Anterior cingulate cortex (tissue), 58 donors: ENCODE data around the gene JMJD1C.
"Not testable (repeated sequence)": the region's sequence is repeated elsewhere in the genome, so short reads cannot be mapped to it uniquely, and the experiment has no call there.

Source experiments
- DNase-seq, 58 donors: peaks; one replicate each; lab custom pipeline; 2025; lab: John Stamatoyannopoulos, UW

Gene JMJD1C

DNA sequence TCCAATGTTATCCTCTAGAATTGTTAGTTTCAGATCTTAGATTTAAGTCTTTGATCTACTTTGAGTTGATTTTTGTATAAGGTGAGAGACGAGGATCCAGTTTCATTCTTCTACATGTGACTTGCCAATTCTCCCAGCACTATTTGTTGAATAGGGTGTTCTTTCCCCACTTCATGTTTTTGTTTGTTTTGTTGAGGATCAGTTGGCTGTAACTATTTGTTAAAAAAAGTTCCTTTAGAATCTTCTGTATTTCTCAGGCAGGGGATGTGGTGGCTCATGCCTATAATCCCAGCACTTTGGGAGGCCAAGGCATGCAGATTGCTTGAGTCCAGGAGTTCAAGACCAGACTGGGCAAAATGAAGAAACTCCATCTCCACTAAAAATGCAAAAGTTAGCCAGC is 151.8 kb downstream of the JMJD1C start:
- no peak for DNase-seq

DNA sequence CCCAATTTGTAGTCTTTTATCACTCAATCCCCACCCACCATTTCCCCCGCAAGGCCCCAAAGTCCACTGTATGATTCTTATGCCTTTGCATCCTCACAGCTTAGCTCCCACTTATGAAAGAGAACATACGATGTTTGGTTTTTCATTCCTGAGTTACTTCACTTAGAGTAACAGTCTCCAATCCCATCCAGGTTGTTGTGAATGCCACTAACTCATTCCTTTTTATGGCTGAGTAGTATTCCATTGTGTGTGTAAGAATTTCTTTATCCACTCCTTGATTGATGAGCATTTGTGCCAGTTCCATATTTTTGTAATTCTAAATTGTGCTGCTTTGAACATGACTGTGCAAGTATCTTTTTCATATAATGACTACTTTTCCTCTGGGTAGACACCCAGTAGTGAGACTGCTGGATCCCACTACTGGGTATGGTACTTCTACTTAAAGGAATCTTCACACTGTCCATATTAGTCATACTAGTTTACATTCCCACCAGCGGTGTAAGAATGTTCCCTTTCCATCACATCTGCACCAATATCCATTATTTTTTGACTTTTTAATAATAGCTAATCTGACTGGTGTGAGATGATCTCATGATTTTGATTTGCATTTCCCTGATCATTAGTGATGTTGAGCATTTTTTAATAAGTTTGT is 152.6 kb downstream of the JMJD1C start:
- no peak for DNase-seq

DNA sequence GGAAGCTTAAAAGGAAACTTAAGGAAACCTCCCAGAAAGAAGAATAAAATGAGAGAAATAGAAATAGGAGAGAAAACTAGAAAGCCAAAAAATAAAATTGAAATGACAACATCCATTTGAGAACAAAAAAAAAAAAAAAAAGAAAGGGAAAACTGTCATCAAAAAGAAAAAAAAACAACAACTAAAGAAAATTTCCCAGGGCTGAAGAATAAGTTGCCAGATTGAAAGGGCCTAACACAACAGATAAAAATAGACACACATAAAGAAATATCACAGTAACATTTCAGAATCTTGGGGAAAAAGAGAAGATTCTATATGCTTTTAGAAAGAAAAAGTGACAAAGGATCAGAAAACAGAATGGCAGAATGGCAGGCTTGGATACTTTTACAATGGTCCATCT is 157.1 kb downstream of the JMJD1C start:
- DNase-seq = no peak

DNA sequence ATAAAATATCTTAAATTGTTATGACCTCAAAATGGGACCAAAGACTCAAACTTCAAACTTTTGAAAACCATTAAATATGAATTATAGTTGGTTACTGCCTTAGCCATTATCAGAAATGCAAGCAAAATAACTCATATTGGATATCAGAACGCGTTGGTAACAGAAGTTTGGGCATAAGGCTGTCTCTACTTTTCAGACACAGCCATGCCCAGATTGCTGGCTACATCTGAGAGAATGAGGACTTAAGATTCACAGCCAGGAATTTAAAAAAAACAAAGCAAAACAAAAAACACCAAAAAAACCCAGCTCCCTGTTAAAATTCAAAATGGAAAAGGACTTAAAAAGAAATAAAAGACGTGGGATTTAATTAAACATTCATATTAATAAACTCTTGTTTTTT is 161.6 kb downstream of the JMJD1C start:
- DNase-seq = no peak

DNA sequence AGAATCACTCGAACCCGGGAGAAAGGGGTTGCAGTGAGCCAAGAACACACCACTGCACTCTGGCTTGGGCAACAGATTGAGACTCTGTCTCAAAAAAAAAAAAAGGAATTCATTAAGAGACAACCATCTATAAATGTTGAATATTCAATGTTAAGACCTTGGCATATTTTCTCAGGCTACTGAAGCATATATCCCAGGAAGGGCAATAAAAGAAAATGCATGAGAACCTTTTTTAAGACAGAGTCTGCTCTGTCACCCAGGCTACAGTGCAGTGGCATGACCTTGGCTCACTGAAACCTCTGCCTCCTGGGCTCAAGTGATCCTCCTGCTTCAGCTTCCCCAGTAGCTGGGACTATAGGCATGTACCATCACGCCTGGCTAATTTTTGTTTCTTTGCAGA is 165.0 kb downstream of the JMJD1C start:
- no peak for DNase-seq

DNA sequence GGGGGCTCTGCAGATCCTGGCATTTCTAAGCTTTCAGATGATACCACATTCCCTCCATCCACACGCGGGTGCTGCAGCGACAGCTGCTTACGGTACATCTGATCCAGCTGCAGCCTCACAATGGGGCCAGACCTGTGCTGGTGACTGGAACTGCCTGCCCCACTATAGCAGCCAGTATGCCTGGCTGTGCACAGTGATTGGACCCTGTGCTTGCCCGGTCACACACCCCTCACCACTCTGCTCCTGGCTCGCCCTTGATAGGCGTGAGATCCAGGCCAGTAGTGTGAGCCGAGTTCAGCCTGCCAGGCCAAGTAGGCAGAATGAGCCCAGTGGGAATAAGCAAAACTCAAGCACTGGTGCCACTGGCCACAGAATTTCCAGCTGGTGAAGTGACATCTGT is 167.8 kb downstream of the JMJD1C start:
- peak in 9 of 58 donors; percentile 2 to 16 (median 7) for DNase-seq

DNA sequence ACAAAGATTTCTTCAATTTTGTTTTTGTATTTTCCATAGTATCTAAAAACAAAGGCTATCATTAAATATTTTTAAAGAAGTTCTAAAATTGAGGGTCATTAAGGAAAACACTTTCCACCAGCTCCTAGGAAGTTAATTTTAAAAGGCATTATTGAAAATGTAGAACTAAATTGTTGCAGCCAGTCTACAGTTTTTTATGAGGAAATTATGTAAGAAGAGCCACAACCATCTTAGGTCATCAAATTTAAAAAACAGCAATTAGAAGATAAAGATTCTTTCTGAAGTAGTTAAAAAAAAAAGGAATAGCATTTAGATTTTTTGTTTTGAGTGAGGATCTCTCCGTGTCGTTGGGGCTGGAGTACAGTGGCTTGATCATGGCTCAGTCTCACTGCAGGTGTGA is 171.0 kb downstream of the JMJD1C start:
- DNase-seq = no peak

DNA sequence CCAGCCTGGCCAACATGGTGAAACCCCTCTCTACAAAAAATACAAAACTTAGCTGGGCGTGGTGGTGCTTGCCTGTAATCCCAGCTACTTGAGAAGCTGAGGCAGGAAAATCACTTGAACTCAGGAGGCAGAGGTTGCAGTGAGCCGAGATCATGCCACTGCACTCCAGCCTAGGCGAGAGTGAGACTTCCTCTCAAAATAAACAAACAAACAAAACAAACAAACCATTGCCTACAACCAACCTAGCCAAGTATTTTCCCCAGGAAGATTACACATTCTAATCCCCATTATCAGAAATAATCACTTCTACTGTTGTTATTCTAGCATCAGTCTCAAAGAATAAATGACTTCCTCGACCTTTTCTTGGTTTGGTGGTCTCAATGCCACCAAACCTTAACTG is 172.9 kb downstream of the JMJD1C start:
- DNase-seq = not testable (repeated sequence)

DNA sequence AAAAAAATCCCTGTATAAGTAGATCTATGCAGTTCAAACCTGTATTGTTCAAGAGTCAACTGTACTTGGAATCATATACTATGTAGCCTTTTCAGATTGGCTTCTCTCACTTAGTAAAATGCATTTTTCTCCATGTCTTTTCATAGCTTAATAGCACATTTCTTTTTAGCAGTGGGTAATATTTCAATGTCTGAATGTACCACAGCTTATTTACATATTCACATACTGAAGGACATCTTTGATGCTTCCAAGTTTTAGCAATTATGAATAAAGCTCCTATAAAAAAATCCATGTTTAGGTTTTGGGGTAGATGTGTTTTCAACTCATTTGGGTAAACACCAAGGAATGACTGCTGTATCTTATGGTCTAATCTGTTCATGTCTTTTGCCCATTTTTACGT is 177.6 kb downstream of the JMJD1C start:
- DNase-seq = no peak

DNA sequence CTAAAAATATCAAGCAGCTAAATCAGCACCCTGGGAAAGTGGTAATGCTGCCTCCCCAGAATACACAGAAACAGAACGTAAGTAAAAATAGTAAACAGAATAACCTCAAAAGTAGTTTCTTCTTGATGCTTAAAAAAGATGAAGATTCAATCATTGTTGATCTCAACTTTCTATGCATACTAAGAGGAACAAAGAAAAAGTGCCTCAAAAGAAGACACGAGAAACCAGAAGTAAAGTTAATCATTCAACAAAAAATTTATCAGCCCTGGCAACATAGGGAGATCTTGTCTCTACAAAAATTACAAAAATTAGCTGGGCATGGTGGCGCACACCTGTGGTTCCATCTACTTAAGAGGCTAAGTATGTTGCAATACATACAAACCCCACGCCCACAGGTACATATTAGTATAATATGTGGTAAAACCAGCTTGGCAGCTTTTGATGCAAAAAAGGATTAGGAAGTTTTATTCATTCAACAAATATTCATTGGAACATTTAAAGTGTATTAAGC is 179.0 kb downstream of the JMJD1C start:
- no peak for DNase-seq

DNA sequence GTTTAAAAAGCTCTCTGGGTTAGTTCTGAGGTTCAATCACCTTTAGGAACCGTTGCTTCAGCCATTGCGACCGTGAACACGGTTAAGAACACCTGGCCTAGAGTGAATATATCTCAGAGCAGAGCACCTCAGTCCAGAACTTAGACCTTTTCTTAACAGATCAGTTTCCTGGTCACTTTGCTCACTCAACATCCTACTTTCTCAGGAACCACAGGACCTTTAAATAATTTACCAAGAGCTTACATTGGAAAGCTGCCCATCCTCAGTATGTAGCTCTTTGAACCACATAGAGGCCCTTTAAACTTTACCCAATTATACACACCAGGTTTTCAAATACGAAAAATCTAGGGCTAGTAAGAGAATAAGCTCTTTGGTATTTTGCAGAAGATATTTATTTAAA is 179.4 kb downstream of the JMJD1C start:
- DNase-seq = no peak

DNA sequence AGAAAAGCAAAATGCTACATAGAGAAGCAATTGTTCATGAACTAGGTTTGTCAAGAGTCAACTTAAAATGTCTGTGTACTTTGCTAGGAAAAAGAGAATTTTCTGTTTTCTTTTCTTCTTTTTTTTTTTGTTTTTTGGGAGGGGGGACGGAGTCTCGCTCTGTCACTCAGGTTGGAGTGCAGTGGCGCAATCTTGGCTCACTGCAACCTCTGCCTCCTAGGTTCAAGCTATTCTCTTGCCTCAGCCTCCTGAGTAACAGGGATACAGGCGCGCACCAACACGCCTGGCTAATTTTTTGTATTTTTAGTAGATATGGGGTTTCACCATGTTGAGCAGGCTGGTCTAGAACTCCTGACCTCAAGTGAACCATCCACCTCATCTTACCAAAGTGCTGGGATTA is 181.9 kb downstream of the JMJD1C start:
- DNase-seq = not testable (repeated sequence)

DNA sequence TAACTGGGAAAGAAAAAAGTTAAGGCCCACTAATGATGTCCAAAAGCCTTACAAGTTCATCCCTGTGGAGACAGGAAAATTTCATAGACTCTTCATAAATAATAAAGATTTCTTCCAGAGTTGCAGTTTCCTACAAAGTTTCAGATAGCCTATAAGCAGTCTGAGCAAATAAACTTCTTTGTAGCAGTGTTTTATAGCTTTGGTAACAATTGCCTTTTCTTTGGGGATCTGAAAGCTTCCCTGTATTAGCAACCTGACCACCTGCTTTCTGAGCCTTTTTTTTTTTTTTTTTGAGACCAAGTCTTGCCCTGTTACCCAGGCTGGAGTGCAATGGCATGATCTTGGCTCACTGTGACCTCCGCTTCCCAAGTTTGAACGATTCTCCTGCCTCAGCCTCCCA is 182.7 kb downstream of the JMJD1C start:
- no peak for DNase-seq

DNA sequence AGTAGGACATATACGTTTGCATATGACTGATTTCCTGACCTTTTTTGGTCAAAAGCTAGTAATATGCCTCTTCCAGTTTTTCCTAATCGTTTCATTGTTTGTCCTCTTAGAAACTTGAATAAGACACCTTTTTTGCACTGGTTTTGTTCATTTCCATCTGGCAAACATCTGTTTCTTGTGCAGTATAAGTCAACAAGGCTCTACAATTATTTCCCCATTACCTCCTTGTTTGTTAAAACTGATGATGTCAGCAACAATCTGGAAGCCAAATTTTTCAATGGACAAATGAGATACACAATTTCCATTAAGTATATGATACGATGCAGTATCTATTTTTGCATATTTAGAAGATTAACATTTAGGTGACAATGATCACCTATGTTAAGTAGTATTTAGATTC is 183.8 kb downstream of the JMJD1C start:
- no peak for DNase-seq

DNA sequence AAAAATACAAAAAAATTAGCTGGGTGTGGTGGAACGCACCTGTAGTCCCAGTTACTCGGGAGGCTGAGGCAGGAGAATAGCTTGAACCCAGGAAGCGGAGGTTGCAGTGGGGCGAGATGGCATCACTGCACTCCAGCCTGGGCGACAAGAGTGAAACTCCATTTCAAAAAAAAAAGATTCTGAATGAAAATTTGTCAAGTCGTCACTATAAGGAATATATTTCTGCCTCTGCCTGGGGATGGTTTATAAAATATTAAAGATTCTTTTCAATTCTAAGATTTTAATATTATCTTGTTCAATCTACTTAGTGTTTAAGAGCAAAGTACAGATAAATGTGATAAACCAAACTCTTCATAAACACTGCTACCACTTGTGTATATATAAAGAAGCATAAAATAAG is 185.4 kb downstream of the JMJD1C start:
- DNase-seq = no peak

DNA sequence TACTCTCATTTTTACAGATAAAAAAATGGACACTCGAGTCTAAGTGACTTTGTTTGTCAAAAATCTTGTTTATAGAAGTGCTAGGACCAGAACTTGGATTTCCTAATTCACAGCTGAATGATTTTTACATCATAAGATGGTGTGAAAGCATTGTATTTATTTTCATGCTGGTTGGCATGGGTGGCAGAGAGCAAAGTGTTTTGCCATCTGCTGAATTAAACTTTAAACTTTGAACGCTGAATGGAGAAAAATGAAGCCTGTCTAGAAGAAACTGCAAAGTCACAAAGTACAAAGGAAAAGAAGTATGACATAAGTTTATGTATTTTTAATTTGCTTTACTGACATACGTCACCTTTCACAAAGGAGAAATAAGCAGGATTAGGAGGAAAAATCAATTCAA is 190.7 kb downstream of the JMJD1C start:
- no peak for DNase-seq

DNA sequence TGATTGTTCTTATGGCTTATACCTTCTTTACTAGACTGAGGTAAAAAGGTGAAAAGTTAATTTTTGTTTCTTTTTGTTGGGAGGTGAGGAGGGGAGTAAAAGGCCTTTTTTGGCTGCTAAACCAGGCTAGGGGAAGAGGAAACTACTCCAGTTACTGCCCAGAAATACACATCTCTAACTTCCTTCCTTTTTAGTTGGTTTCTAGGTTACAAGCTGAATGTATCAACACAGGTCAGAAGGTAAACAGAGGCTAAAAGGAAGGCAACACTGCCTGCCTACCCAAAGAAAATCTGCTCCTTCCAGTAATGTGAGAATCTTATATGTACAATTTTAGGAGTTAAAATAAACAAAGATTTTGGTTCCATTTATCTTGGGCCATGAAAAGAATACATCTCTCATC is 192.2 kb downstream of the JMJD1C start:
- DNase-seq = no peak

DNA sequence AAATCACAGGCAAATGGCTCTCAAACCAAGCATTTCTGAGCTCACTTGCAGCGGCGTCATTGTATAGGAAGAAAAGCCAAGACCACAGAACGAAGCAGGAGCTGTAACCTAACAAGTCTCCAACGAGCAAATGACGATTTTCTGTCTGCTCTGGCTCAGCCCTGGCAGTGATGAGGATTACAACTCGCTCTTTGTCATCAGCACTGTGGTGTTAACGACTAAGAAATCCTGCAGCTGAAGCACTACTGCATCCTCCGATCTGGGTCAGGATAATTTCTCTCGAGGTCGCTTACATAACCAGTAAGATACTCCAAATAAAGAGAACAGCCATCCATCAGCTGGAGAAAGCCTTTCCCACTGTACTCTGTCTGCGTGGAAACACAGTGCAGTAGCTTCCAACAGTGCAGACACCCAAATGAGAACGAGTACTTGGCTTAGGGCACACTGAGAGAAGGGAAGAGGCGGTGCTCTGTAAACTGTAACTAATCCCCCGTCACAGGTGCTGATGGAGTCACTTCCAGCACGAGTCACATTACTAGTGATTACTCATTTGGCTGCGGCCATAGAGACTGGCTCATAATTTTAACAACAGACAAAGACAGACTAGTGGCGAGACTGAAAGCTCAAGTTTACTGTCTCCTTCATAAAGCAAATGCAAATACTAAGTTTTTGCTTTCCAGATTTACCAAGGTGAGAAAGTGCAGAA is 196.8 kb downstream of the JMJD1C start:
- DNase-seq = peak in 56 of 58 donors; percentile 6 to 88 (median 69)

DNA sequence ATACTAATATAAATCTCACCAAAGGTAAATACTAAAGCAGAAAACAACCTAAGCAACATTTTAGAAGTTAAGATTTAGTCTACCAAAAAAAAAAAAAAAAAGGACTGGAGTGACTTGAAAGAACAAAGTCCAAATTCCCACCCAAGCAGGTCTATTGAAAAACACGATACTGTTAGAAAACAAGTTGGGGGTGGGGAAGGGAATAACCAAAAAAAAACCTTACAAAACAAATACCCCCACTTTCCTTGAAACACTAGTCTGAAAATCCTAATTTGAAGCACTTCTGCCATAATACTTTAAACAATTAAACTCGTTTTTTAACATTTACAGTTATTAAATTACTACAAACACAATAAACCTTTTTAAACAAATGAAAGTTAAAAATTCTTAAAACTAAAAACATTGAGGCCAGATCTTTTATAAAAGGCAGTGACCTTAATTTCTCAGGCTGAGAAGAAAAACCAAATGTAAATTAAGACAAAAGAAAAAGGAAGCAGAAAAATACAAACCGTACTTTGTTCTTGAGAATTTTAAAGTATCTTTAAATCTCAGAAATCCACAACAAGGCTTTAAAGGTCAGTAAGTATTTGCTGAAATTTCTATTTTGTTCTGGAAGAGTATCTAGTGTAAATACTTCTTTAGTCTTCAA is 197.5 kb downstream of the JMJD1C start:
- DNase-seq = no peak

DNA sequence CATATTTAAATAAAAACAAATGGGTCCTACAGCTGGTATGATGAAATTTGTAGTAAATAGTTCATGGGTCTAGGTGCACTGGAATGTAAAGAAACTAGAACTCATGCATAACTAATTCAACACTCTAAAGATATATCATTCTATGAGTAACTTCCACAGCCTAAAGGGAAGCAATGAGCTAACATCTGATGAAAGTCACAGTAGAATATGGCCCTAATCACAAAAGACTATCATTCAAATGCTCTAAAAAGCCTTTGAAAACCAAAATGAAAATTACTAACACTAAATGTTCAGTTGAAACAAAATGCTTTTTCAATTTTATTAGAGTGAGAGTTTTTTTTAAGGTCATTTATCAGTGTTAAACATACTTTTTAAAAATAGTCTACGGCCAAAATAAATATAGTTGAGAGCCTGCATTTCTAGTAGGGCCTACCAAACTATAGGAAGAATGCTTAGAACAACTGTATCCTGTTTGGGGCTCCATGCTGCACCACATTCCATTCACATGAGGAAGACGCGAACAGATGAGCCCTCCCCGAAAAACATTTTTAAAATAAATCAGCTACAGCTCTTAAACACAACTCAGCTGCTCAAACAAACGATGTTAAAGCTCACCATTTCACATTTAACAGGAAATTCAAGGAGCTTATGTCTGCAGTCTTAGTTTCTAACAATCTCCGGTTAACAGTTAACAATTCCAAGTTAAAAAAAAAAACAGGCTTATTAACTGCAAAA is 198.2 kb downstream of the JMJD1C start:
- DNase-seq = peak in 2 of 58 donors; percentile 7 to 17
